Lower leg skin (tissue), 4 donors: ENCODE results near the gene ITPRID1. TPM values are rescaled to one million over a fixed set of nuclear protein-coding genes. Genes with fewer than 3 reads are reported as not detected.

ENCODE experiments used
- DNase-seq, 2 donors: peaks; one replicate each; pipeline ENCODE4 v3.0.0-alpha.2; 2019; ENCODE audit warnings: low spot score in 2 of 2
- H3K4me3 ChIP-seq: fragments of 200-600 bp; sonication (generic); 2 replicates; pipeline ENCODE4 v1.5.1; 2017; ENCODE audit warnings: mild to moderate bottlenecking, low read depth; ENCODE audit not compliant: poor library complexity, severe bottlenecking
- CTCF ChIP-seq, 3 donors: fragments of 450-650 bp; IDR thresholded peaks; one replicate each; pipeline ENCODE4 v1.5.1; 2016; ENCODE audit warnings: antibody characterized with exemption in 3 of 3, mild to moderate bottlenecking in 3 of 3, moderate library complexity in 2 of 3
- POLR2A ChIP-seq, 2 donors: fragments of 450-650 bp; IDR thresholded peaks; one replicate each; pipeline ENCODE4 v1.6.1; 2016 to 2017; ENCODE audit warnings: antibody characterized with exemption in 2 of 2, mild to moderate bottlenecking in 1 of 2, moderate library complexity in 1 of 2
- WGBS, 2 donors: methylation state at CpG; one replicate each; pipeline ENCODE4 v1.1.5; 2018; 5-methylcytosine and 5-hydroxymethylcytosine counted together
- intact Hi-C: fragments of 100-400 bp; cut with DNase I; formaldehyde crosslinking; loops from one replicate; pipeline ENCODE4 v1.15.0; 2023; ENCODE audit warnings: low total_unique reads
- total RNA-seq, 4 donors: library from RNA; depleted of rRNA; stranded (reverse); fragments of >200 nt; gene quantifications; one replicate each; pipeline ENCODE4 v1.1.0, GENCODE V29; 2016

The ITPRID1 gene
- total RNA-seq, 4 donors from 2014 or later = 0.63 to 17.4 (median 9.6) TPM

- no peak overlapping the region for H3K4me3 ChIP-seq
- 79 to 100% methylated on average over 1 of the region's 1 CpG for WGBS, 2 donors
- intact Hi-C loops = no loop called here
- TF ChIP-seq CTCF (IDR thresholded peaks at IDR 0.05) = no peak
- no peak for TF ChIP-seq POLR2A (IDR thresholded peaks at IDR 0.05)
- DNase-seq = no peak
These were observed 26.4 kb upstream of the ITPRID1 start for GRCh38 chr7:31487476-31487875.

- TF ChIP-seq POLR2A (IDR thresholded peaks at IDR 0.05) (no peak), CTCF (IDR thresholded peaks at IDR 0.05) (no peak)
- 43 to 46% methylated on average over 15 of the region's 15 CpGs for WGBS, 2 donors
- H3K4me3 ChIP-seq = no peak overlapping the region
- intact Hi-C loops = no loop called here
- no peak for DNase-seq
These were observed 25.2 kb upstream of the ITPRID1 start for GRCh38 chr7:31488562-31489203.

- WGBS, 2 donors = 36 to 39% methylated on average over 2 of the region's 2 CpGs
- no peak for DNase-seq
- TF ChIP-seq CTCF (IDR thresholded peaks at IDR 0.05) (no peak), POLR2A (IDR thresholded peaks at IDR 0.05) (no peak)
- intact Hi-C loops = no loop called here
- H3K4me3 ChIP-seq = no peak overlapping the region
These were observed 23.0 kb upstream of the ITPRID1 start for GRCh38 chr7:31490796-31491314.

- WGBS, 2 donors = 77 to 87% methylated on average over 4 of the region's 4 CpGs
- intact Hi-C loops = no loop called here
- no peak overlapping the region for H3K4me3 ChIP-seq
- no peak for TF ChIP-seq CTCF (IDR thresholded peaks at IDR 0.05)
- TF ChIP-seq POLR2A (IDR thresholded peaks at IDR 0.05) = no peak
- no peak for DNase-seq
These were observed 21.8 kb upstream of the ITPRID1 start for GRCh38 chr7:31492086-31492485.

- intact Hi-C loops = no loop called here
- TF ChIP-seq CTCF (IDR thresholded peaks at IDR 0.05) (no peak), POLR2A (IDR thresholded peaks at IDR 0.05) (no peak)
- no peak overlapping the region for H3K4me3 ChIP-seq
- no peak for DNase-seq
- WGBS, 2 donors = 33 to 35% methylated on average over 3 of the region's 3 CpGs
These were observed 20.1 kb upstream of the ITPRID1 start for GRCh38 chr7:31493714-31494181.

GRCh38 chr7:31494421-31494820 is 19.5 kb upstream of the ITPRID1 start:
- 68 to 77% methylated on average over 5 of the region's 5 CpGs for WGBS, 2 donors
- intact Hi-C loops = no loop called here
- no peak for DNase-seq

More at GRCh38 chr7:31494421-31494820, 19.5 kb upstream of the ITPRID1 start:
- no peak for TF ChIP-seq CTCF (IDR thresholded peaks at IDR 0.05)
- no peak for TF ChIP-seq POLR2A (IDR thresholded peaks at IDR 0.05)
- no peak overlapping the region for H3K4me3 ChIP-seq
